ENCODE data around the gene WSCD2.

The WSCD2 gene

DNA sequence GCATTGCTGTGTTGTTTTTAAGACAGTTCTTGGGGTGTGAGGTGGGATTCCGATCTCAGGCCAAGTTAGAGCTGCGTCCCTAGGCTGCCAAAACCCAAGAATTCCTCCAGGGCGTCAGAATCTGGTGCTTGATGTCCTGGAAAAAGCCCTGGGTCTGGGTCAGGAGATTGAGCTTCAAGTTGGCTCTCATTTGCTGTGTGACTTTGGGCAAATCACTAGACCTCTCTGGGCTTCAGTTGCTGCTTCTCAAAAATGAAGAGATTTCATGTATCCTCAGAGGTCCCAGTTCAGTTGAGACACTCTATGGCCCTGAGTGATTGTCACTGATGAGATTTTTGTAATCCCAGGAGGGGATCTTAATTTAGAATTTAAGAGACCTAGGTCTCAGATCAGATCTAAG is 1.9 kb downstream of the WSCD2 start:
- DNase-seq: no peak

DNA sequence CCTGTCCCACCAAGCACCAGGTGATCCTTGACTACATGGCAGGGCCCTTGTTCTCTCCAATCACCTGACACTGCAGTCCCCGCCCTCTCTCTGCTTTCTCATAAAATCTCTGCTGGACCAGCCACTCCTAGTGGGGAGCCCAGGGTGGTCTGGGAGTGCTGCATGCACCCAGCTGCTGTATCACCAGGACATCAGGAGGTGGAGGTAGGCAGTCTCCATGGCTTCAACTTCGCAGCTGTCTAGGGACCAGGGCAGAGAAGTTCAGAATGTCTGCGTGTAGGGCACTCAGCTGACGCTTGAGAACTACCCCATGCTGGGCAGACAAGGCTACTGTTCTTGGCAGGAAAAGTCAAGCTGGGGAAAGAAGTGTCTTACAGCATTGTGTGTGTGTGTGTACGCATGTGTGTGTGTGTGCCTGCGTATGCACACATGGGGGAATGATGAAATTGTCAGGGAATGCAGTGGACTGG is 2.6 kb downstream of the WSCD2 start:
- no peak for DNase-seq

DNA sequence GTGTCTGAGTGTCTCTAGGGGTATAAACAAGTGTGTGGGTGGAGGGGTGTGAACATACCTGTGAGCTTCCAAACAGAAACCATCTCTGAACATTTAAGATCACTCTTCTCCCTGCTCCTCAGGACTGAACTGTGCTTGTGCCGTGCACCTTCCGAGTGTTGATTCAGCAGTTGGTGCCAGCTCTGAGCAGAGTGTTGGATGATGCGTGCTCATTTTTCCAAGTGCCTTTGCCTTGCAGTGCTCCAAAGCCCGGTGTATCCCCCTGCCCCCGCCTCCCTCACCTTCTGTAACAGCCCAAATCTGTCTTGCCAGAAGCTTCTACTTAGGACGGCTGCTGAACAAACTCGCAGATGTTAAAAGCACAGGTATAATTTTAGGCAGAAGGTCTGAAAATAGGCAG is 4.4 kb downstream of the WSCD2 start:
- no peak for DNase-seq

DNA sequence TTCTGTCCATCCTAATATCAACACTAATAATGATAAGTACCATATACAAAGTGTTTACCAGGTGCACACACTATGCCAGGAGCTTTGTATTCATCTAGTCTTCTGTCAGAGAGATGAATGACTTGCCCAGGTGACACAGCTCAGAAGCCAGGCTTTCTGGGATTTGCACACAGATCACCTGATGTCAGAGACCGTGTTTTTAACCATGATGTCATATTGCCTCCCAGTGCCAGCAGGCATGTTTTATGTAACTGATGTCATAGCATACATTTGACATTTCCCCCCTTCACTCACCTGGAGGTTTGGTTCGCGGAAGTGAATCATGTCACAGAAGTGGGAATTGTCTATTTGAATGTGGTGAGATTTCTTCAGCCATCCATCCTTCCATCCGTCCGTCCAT is 5.7 kb downstream of the WSCD2 start:
- no peak for DNase-seq

DNA sequence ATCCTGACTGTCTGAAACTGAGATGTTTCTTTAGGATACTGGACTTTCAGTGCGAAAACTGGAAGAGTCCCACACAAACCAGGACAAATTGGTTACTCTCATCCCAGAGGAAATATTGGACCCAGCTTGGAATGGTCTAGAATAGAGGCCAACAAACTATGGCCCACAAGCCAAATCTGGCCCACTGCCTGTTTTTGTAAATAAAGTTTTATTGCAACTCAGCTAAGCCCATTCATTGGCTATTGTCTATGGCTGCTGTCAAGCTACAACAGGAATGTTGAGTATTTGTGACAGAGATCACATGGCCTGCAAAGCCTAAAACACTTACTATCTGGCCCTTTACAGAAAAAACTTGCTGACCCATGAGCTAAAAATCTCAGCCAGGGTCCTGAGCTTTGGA is 6.5 kb downstream of the WSCD2 start:
- DNase-seq: no peak

DNA sequence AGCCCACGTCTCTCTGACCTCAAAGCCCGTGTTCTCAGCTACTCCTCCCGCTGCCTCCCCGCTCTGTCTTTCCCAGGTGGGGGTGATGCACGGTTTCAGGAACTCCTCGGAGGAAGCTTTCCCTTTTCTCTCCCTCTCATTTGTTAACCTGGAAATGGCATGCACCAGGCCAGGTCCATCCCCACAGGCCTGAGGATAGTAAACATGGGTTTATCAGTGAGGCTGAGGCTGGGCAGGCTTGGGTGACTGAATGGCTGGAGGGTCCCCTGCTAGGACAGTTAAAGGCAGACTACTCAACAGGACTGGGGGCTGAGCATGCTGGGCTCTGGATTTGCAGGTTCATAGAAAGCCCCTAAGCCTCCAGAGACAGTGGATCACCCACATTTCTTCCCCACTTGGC is 7.6 kb downstream of the WSCD2 start:
- no peak for DNase-seq

DNA sequence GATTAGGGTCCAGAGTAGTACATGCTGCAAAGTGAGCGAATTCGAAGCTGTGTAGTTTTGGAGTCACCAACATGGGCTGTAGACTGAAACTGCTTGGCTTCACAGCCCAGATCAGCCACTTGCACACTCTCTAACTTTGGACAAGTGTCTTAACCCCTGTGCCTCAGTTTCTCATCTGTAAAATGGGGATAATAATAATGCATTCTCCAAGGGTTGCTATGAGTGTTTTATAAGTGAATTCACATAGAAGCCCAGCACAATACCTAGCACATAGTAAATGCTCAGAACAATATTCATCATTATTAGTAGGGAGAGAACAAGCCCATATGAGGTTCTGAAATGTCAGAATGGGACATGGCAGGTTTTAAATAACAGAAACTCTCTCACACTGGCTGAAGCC is 10.4 kb downstream of the WSCD2 start:
- DNase-seq: no peak

DNA sequence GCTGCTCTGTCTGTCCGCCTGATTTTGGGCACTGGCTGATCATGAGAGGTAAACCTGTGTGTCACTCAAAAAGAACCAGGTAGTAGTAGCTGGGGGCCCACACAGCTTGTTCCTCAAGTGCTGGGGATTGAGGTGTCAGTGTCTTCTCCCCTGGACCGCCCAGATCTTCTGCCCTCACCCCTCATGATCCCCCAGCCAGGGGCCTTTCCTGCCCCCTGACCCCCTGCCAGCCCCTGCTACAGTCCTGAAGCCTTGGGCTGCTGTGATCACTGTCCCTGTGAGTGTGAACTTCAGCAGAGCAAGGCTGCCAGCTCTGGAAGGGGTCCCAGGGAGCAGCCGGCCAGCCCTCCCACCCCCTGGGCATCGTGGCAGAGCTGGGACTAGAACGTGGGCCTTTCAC is 11.4 kb downstream of the WSCD2 start:
- DNase-seq: no peak

DNA sequence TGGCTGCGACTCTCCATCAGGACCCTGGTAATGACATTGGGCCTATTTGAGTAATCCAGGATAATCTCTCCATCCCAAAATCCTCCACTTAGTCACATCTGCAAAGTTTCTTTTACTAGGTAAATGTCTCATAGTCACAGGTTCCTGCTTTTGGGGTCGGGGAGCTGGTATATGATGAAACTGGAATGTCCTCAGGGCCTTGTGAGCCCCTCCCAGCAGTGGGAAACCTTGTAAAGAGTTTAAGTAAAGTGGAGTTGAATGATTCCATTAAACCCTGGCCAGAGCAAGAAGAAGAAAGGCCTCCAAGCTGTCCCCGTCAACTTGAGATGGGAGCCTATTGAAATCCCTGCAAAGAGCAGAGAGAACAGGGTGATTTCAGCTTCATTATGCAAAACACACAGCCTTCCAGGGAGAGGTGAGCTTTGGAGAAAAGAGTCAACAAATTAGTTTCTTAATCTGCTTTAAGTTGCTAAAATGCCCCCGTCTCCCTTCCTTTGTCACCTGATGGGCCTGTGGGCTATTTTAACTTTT is 12.6 kb downstream of the WSCD2 start:
- DNase-seq: no peak

DNA sequence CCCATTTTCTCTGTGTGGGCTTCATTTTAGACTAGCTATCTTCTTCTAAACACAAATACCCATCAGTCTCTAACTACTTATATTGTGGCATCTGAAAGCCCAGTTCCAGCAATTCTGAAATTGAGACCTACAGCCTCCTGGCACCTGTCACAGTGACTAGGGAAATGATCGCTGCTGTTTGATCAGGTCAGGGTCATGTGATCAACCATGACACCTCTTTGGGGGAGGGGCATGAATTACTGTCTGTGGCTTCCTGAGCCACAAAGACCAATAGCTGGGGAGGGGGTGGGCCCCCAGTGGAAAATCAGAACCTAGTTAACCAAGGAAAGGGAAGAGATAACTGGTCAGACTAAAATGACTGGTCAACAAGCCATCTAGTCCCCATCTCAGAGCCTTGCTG is 14.1 kb downstream of the WSCD2 start:
- no peak for DNase-seq

DNA sequence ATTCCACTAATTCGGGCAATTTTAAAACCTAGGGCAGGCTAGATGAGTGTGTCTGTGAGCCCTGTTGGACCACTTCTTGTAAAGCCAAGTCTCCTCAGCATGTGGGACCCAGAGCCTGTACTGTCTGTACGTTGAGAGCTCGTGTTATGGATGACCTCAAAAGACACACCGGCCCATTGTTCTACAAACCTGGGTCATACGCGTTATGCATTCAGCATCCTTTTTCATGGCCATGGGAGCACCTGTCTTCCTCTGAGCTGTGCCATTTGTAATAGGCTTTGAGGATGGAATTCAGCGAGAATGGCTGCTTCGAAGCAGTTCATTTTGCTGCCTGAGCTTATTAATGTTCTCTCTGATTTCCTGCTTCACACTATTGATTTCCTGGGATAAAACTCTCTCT is 15.0 kb downstream of the WSCD2 start:
- no peak for DNase-seq

DNA sequence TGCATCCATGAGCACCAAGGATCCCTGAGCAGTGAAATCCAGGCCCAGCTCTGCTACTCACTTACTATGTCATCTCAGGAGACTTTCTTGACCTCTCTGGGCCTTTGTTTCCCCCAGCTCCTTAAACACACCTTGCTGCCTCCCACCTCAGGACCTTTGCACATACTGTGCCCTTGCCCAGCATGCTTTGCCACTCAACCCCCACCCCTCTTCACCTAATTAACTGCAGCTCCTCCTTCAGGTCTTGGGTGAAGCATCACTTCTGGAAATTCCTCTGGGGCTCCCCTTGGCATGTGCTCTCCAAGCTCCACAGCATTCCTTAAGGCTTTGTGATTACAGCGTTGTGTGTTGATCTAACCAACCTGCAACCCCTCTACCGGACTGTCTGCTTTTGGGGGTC is 15.9 kb downstream of the WSCD2 start:
- no peak for DNase-seq

DNA sequence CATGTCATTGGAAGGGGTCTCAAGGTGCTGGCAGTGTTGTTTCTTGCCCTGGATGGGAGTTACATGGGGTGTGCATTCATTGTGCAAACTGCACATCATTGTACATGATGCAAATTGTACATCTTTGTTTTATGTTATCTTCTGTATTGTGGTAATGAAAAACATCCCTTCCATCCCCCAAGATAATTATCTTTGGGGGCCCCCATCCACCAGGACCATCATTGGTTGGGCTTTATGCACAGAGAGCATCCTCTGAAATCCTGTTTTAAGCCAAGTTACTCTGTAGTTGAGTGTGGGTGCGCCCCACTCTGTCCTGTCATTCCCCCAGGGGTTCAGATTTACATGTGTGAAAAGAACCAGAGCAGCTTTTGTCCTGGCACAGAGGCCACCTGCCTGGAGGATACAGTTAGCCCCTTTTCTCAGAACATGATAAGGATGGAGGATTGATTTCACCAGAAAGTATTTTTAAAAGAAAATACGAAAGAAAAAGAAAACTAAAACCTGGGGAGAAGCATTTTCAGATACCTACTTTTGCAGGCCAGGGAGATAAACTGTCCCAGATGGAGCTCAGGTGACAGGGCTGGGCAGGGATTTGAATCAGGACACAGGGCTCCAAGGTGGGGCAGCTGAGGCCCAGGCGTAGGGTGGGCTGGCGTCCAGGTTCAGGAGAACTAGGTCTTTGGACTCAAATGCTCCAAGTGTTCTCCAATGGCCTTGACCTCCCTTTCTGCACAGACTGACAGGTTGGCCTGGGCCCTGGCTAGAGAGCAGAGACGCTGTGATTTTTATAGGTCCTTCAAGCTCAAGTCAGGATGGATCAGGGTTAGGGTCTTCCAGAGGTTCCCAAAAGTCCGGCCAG is 17.2 kb downstream of the WSCD2 start:
- no peak for DNase-seq

DNA sequence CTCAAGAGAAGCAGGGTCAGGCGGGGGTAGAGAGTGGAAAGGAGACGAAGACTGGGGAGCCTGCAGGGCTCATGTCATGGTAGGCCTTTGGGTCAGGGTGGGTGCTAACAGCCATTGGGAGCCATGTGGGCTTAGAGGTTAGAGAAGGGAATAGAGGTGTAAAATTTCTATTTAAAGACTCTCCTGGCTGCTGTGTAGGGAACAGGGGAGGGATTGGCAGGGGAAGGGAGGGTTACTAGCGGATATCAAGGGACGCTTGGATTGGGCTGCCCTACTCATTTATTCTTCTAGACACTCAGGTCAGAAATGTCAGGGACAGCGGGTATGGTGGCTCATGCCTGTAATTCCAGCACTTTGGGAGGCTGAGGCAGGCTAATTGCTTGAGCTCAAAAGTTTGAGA is 18.2 kb downstream of the WSCD2 start:
- no peak for DNase-seq

DNA sequence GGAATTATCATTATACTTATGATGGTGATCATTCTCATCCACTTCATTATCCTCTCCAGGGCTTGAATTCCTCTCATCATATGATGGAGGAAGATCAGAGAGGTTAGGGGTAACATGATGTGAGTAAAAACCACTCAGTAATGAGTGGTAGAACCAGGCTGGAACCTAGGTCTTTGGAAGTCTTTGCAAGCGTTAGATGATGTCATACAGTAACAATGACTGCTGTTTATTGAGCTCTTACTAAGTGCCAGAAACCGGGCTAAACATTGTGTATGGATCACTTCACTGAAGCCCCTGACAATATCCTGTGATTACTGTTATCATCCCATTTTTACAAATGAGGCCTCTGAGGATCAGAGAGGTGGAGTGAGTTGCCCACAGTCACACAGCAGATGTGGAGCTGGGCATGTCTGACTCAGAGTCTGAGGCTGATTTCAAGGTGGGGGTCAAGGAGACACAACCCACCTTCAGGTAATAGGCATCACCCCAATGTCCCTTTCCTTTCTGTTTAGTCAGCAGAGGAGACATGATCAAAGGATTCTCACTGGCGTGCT is 19.5 kb downstream of the WSCD2 start:
- no peak for DNase-seq

DNA sequence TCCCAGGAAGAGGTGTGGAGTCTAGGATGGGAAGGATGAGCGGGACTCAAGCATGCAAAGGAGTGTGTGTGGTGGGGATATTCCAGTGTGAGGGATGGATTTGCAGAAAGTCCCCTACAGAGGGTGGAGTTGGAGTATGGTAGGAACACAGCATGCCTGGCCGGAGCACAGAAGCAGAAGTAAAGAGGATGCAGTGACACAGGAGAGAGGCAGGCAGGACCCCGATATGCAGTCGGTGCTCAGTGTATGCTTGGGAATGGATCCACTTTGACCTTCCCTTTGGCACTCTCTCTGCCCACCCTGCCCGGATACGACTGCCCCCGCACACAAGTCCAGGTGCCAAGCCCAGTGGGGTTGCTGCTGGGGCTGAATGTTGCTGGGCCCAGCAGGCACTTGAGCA is 21.3 kb downstream of the WSCD2 start:
- no peak for DNase-seq

DNA sequence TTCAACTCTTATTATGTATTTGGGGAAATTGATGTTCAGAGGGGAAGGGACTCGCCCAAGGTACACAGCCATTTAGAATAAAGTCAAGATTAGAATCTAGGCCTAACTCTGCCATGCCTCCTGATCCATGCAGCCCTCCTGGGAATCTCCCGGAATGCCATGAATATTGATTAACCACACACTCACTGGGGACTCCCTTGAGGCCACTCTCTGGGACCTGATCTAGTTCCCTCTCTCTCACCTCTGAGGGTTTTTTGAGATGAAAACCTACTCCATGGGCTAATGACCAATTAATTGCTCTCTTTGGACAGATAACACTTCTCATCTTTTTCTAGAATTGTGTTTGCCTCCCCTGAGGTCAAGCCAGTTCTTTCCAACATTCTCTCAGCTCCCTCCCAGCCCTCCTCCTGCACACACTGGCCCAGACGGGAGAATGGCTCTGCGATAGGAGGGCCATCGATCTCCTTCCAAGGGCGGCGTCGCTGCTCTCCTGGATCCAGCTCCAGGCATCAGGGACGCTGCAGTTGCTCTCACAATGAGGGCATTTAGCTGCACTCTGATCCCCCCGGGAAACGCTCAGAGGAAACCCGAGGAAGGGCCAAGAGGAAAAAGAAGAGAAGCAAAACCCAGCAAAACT is 22.6 kb downstream of the WSCD2 start:
- no peak for DNase-seq

DNA sequence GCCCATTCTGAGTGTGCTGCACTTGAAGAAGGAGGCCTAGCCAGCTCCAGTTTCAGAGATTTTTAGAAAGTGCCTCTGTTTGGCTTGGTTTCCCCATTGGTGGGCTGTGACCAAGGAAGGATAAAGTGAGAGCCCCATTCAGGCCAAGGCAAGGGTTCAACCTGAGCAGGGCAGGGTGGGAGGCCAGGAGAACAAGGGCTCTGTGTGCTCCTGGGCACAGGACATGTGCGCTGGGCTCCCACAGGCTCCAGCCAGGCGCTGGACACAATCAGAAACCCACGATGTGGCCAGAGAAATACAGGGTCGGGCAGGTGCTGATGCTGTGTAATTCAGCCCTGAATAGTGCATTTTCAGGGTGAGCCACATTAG is 23.1 kb downstream of the WSCD2 start:
- DNase-seq: no peak

DNA sequence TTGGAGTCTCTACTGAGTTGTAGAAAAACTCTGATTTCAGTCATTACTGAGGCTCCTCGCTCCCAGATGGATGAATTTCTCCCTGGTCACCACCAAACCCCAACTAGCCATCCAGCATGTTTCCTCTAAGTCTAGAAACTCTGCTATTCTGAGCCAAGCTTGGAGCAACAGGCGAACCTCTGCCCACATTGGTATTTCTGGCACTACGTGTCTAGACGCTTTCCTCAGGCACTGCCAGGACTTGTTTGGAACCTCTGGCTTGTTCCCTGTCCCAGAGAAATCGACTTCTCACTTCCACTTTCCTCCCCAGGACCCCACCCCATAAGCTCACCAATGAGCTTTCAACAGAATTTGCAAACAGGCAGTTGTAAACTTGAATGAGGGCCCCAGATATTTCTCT is 27.6 kb downstream of the WSCD2 start:
- DNase-seq: no peak

DNA sequence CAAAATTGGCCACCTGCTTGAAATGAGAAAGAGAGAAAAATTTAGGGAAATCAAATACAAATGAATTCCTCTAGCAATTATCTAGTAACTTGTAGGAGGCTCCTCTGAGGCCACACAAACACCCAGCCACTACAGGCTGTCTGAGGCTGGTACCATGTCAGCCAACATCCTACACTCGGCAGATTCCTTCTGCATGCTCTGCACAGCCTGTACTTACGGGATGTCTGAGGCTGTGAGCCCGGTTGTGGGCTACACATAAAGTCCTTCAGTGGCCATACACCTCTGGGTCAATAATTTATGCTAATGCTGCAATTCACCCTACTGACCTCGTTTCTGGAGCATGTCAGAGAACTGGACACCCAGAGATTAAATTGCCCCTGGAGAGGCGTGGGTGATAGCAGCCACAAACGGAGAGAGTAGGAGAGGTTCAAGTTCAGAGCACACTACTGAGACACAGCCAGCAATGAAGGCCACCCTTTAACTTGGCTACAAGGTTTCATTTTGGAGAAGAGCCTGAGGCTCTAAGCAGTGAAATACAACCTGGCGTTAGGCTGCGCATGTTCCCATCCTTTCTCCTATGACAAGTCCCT is 28.9 kb downstream of the WSCD2 start:
- DNase-seq: no peak

DNA sequence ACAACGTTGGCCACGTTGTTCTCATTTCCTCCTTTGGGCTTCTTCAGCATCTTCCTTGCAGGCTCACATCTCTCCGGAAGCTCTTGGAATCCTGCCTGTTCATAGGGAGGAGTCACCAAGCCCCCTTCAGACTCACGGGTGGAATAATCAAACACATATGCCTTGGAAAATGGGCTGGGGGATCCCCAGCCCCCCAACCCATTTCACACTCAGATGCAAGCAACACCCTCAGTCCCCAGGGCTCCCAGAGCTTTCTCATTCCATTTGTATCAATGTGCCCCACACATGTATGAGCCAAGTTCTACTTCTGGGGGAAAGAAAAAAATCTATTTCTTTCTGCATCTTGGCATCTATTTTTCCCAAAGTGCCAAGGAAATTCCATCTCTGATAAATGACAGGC is 33.1 kb downstream of the WSCD2 start:
- DNase-seq: no peak

DNA sequence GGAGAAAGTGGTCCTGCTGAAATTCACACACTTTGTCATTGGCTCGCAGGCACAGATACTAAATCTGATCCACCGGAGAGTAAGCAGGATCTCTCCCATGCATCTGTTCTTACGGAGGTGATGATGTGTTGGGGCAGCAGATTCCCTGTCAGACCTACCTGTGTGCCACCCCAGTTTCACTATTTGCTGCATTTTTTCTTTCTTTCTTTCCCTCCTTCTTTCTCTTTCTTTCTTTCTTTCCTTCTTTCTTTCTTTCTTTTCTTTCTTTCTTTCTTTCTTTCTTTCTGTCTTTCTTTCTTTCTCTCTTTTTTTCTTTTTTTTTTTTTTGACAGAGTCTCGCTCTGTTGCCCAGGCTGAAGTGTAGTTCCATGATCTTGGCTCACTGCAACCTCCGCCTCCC is 37.4 kb downstream of the WSCD2 start:
- DNase-seq: no peak

DNA sequence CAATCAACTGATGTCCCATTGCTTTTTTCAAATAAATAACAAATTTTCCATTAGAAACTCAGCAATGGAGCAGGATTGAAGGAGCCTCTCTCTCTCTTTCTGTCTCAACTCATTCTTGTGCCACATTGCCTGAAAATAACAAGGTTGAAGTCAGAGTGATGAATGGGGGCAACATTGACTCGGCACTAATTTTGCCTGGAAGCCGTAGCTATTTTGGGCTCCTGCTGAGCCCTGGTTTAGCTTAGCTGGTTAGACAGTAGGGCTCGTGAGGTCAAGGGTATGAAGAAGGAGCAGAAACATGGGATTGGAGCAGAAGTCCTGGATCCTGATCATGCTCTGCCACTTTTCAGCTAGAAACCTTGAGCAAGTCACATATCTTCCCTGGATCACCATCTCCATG is 38.9 kb downstream of the WSCD2 start:
- DNase-seq: no peak

DNA sequence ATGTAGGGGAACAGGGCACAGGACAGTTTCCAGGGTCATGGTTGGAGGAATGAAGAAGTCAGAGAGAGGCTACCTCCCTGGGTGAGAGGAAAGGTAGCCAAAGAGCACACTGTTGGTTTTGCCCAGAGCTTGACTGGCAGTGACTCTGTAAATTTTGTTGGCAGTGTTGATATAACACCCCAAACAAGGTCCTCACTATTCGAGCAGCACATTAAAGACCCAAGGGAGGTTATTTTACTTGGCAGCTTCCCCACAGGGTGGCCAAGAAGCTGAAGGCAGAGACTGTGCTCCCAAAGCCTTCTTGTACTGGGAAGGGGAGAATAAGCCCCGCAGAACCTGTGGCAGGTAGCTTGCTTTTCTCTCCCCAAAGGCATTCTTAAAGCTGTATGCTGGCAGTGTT is 40.6 kb downstream of the WSCD2 start:
- DNase-seq: no peak

All from SHP77 treated with DMSO at 0.1 percent for 48 hours (cell line).